Limb (tissue), 2 donors: ENCODE data around the gene TMEM221.

Experiments
- DNase-seq, 2 donors: peaks; one replicate each; pipeline ENCODE4 v3.0.0-alpha.2; 2016; ENCODE audit errors: extremely low spot score in 2 of 2

Gene TMEM221

DNA sequence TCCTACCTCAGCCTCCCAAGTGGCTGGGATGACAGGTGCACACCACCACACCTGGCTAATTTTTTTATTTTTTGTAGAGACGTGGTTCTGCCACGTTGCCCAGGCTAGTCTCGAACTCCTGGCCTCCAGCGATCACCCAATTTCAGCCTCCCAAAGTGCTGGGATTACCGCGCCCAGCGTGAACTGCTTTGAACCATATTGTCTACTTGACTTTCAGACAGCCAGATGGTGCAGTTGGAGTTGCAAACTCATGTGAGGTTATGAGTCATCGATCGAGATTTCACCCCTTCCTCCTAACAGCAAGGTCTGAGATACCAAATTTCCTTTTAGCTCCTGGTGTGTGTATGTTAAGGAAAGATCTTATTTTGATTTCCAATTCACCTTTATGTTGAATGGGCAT is 24.6 kb upstream of the TMEM221 start:
- no peak for DNase-seq

GRCh38 chr19:17471410-17472125 is 23.1 kb upstream of the TMEM221 start:
- no peak for DNase-seq

- DNase-seq = peak; percentile 99
Observed at GRCh38 chr19:17470068-17470841, 21.8 kb upstream of the TMEM221 start, which contains the start of gene SLC27A1. SLC27A1 (plus strand) TSS chr19:17470524; CDS start chr19:17470541, 17 bp downstream.

DNA sequence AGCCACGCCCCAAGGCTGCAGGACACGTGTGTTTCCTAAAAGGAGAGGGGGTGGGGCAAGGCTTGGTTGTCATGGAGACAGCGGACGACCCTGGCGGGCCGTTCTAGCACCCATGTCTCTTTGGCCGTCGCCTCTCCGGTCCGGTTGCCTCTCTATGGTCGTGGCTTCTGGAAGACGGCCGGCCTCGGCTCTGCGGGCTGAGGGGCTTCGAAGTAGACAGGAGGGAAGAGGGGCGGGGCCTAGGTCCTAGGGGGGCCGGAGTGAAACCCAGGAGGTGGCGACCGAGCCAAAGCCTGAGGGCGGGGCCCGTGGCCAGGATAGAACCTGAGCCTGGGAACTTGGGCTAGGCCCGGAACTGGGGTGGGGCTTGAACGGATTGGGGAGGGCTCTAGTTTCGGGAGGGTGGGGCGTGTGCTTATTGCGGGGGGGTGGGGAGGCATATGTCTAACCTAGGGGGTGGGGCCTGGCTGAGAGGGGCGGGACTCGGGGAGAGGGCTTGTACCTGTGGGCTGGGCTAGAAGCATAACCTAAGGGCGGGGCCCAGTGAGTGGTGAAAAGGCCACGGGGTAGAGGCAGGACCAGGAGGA is 21.1 kb upstream of the TMEM221 start:
- peak; percentile 93 to 95 for DNase-seq

DNA sequence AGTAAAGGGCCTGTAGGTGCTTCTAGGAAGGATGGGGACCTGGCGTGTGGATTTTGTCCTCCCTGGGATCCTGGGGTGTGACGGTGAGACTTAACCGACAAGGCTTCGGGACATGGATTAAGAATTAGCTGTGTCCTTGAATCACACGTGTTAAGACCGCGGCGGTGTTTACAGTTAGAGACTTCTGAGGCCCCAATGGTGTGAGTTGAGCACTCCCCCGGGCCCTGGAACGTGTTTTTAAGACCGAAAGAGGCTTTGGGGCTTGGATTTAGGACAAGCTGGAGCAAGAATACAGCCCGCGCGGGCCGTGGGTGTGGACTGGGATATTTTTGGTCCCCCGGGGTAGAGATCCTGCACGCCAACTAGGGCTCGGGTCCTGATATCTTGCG is 20.6 kb upstream of the TMEM221 start:
- DNase-seq = no peak

GRCh38 chr19:17468302-17469091 is 20.0 kb upstream of the TMEM221 start:
- peak in 1 of 2 donors; percentile 36 for DNase-seq

DNA sequence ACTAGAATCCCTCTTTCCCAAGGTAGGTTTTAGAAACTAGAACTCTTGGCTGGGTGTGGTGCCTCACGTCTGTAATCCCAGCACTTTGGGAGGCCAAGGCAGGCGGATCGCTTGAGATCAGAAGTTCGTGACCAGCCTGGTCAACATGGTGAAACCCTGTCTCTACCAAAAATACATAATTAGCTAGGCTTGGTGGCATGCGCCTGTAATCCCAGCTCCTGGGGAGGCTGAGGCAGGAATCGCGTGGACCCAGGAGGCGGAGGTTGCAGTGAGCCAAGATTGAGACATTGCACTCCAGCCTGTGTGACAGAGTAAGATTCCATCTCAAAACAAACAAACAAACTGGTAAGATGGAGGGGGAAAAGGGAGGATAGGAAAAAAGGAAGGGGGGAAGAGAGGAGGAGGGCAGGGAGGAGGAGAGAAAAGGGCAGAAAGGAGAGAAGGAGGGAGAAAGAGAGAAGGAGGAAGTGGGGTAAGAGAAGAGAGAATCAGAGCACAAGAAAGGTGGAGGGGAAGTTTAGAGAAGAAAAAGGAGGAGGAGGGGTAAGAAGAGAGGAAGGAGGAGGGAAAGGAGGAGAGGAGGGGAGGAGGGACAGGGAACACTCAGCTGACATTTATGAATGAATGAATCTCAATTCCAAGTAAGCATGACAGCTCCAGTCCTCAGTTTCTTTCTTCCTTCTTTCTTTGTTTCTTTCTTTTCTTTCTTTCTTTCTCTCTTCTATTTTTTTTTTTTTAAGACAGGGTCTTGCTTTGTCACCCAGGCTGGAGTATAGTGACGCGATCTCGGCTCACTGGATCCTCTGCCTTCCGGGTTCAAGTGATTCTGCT is 19.2 kb upstream of the TMEM221 start:
- DNase-seq = no peak

DNA sequence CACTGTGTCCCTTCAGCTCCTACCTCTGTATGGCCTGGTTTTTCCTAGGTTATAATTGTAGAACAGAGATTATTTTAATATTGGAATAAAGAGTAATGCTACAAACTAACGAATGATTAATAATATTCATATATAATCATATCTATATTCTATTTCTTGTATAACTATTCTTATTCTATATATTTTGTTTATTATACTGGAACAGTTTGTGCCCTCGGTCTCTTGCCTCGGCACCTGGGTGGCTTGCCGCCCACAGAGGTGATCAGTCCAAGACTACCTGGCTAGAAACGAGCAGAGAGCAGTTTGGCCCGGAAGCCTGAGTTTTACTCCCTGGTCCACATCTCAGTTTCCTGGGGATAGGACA is 18.0 kb upstream of the TMEM221 start:
- no peak for DNase-seq

DNA sequence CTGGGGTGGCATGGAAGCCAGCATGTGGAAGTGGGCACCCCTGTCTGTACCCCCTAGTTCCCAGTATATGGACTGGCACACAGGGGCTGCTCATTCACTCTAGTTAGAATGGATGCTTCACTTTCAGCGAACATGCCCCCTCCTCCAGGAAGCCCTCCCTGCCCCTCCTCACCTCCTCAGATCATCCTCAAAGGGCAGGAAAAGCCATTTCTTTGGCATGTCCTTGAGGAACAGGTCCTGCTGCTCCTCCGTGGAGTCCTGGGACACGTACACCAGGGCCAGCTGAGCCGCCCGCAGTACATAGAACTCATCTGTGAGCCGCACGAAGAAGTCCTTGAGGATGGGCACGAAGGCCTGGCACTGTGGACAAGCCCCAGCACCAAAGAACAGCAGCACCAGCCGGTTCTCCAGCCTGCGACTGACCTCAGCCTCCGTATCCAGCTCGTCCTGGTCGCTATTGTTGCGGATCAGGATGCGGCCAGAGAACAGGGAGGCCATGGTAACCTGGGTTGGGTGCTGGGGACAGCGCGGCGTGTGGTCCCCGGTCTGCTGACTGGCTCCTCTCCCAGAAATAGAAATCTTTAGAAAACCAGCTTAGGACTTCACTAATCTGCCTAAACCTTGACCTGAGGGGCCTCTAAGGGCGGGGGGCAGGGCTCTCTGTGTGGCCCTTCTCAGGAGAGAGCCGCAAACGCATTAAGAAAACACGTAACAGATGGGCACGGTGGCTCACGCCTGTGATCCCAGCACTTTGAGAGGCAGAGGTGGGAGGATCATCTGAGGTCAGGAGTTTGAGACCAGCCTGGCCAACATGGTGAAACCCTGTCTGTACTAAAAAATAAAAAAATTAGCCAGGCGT is 12.1 kb upstream of the TMEM221 start, which contains the start of gene NXNL1:
Gene NXNL1, minus strand, starts transcription at position 555 of the 859 bp plus-strand sequence. Its CDS starts 57 bp downstream, at position 498.
- DNase-seq = no peak

GRCh38 chr19:17458970-17459369 is 10.5 kb upstream of the TMEM221 start:
- no peak for DNase-seq

- DNase-seq = no peak
Observed at GRCh38 chr19:17457616-17458015, 9.1 kb upstream of the TMEM221 start.

DNA sequence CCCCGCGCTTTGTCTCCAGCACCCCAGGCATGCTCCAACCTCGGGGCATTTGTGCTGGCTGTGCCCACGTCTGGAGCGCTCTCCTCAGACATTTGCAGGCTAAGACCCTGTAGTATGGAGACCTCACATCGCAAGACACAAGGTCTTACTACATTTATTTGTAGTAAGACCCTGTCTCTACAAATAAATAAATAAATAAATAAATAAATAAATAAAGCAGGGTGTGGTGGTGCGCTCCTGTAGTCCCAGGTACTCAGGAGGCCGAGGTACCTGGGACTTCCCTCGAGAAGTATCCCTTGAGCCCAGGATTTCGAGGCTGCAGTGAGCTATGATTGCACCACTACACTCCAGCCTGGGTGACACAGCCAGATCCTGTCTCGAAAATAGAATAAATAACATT is 7.7 kb upstream of the TMEM221 start:
- DNase-seq = no peak

DNA sequence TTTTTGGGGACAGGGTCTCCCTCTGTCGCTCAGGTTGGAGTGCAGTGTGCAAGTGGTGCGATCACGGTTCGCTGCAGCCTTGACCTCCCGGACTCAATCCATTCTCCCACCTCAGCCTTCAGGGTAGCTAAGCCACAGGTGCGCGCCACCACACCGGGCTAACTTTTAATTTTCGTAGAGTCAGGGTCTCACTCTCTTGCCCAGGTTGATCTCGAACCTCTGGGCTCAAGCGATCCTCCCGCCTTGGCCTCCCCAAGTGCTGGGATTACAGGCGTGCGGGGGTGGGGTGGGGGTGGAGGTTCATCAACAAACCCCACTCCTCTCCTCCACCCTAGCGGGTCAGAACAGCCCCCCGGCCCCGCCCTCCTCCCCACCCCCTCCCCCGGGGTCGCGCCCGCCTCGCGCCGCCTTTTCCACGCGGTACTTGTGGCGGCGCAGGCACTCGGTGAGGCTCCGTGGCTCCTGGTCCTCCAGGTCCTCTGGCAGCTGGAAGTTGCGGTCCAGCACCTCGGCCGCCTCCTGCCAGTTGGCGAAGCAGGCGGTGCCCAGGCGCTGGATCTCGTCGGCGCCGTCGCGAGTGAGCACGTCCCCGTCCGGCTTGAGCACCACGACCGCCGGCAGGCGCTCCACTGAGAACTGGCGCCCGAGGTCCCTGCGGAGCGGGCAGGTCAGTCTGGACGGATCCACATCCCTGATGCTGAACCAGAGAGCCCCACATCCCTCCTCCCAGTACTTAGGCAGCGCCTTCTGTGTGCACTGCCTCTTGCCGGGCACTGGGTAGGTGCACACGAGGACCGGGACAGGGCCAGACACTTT is 7.0 kb upstream of the TMEM221 start:
- no peak for DNase-seq

GRCh38 chr19:17454576-17455071 is 6.2 kb upstream of the TMEM221 start:
- no peak for DNase-seq

DNA sequence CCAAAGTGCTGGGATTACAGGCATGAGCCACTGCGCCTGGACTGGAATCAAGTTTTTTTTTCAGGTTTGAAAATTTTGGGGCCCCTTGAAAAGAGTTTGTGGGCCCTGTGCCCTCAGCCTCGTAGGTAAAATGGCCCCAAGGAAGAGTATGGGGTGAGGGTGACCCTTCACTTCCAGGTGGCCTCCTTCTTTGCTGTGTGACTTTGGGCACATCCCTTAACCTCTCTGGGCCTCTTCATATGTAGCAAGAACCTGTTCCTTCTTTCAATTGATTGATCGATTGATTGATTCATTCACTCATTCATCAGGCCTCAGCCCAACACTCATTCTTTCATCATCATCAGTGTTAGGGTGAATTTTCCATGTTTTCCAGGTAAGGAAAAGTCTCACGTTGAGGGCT is 3.4 kb upstream of the TMEM221 start:
- DNase-seq = no peak

- DNase-seq = no peak
Observed at GRCh38 chr19:17450264-17451075, 2.0 kb upstream of the TMEM221 start.

- DNase-seq = peak in 1 of 2 donors; percentile 57
Observed at GRCh38 chr19:17447704-17448130, 751 bp downstream of the TMEM221 start.
